IPS-20b (cell line): ENCODE data around the gene POFUT1.

ENCODE experiments used
- H3K27ac ChIP-seq: one replicate; pipeline ENCODE4 v1.5.1; 2013; ENCODE audit warnings: low read length
- H3K27me3 ChIP-seq: 2 replicates; pipeline ENCODE4 v1.6.1; 2013; ENCODE audit warnings: mild to moderate bottlenecking, low read length, inconsistent platforms; ENCODE audit not compliant: insufficient read depth
- H3K36me3 ChIP-seq: 2 replicates; pipeline ENCODE4 v1.6.1; 2013; ENCODE audit warnings: low read depth, mild to moderate bottlenecking, inconsistent platforms, low read length, moderate library complexity; ENCODE audit not compliant: insufficient read depth
- H3K4me1 ChIP-seq: 2 replicates; pipeline ENCODE4 v1.6.1; 2013; ENCODE audit warnings: mild to moderate bottlenecking, control low read depth, inconsistent platforms, low read length, moderate library complexity; ENCODE audit not compliant: insufficient read depth
- H3K4me3 ChIP-seq: 2 replicates; pipeline ENCODE4 v1.5.1; 2013; ENCODE audit warnings: mild to moderate bottlenecking, low read length, inconsistent platforms
- H3K9ac ChIP-seq: 2 replicates; pipeline ENCODE4 v1.6.1; 2013; ENCODE audit warnings: low read depth, mild to moderate bottlenecking, inconsistent platforms, low read length, moderate library complexity
- H3K9me3 ChIP-seq: 2 replicates; pipeline ENCODE4 v1.6.1; 2013; ENCODE audit warnings: mild to moderate bottlenecking, low read depth, low read length, inconsistent platforms; ENCODE audit not compliant: insufficient read depth

POFUT1 gene

GRCh38 chr20:32201296-32201976, 6.2 kb upstream of the POFUT1 start:
- Histone ChIP-seq H3K9me3 (no peaks in the 10 kb centered on the region), H3K36me3 (peaks cover 75% of the 10 kb centered on the region), H3K27ac (no peak overlapping the region), H3K9ac (no peak overlapping the region), H3K4me3 (no peak overlapping the region), H3K27me3 (no peaks in the 10 kb centered on the region), H3K4me1 (peaks cover 19% of the 10 kb centered on the region)

GRCh38 chr20:32201977-32202363, 5.7 kb upstream of the POFUT1 start:
- Histone ChIP-seq H3K36me3 (peaks cover 70% of the 10 kb centered on the region), H3K4me1 (peaks cover 21% of the 10 kb centered on the region), H3K4me3 (no peak overlapping the region), H3K27ac (no peak overlapping the region), H3K27me3 (no peaks in the 10 kb centered on the region), H3K9ac (no peak overlapping the region), H3K9me3 (no peaks in the 10 kb centered on the region)

GRCh38 chr20:32203356-32204204, 4.1 kb upstream of the POFUT1 start:
- H3K36me3 ChIP-seq: peaks cover 54% of the 10 kb centered on the region
- H3K27me3 ChIP-seq: no peaks in the 10 kb centered on the region
- H3K9me3 ChIP-seq: no peaks in the 10 kb centered on the region
- H3K27ac ChIP-seq: no peak overlapping the region
- no peak overlapping the region for H3K9ac ChIP-seq
- no peak overlapping the region for H3K4me3 ChIP-seq
- H3K4me1 ChIP-seq: peaks cover 21% of the 10 kb centered on the region

- H3K9ac ChIP-seq: peak overlapping the region; percentile 97; the same call in 1 of the 2 replicates
Measured at GRCh38 chr20:32204205-32205109, 3.2 kb upstream of the POFUT1 start.

GRCh38 chr20:32205110-32205842, 2.4 kb upstream of the POFUT1 start:
- Histone ChIP-seq H3K4me3 (peak overlapping the region; percentile 94; the same call in 1 of the 2 replicates), H3K27ac (no peak overlapping the region), H3K36me3 (peaks cover 44% of the 10 kb centered on the region), H3K9ac (peak overlapping the region; percentile 97; the same call in 1 of the 2 replicates), H3K4me1 (peaks cover 21% of the 10 kb centered on the region), H3K9me3 (no peaks in the 10 kb centered on the region), H3K27me3 (no peaks in the 10 kb centered on the region)

More at GRCh38 chr20:32204205-32205109, 3.2 kb upstream of the POFUT1 start:
- peaks cover 46% of the 10 kb centered on the region for H3K36me3 ChIP-seq
- H3K4me1 ChIP-seq: peaks cover 21% of the 10 kb centered on the region
- H3K27ac ChIP-seq: no peak overlapping the region
- H3K4me3 ChIP-seq: no peak overlapping the region
- H3K27me3 ChIP-seq: no peaks in the 10 kb centered on the region
- H3K9me3 ChIP-seq: no peaks in the 10 kb centered on the region

- H3K36me3 ChIP-seq: peaks cover 44% of the 10 kb centered on the region
Measured at GRCh38 chr20:32205843-32206759, 1.6 kb upstream of the POFUT1 start.

GRCh38 chr20:32206760-32207625, 687 bp upstream of the POFUT1 start:
- Histone ChIP-seq H3K27me3 (no peaks in the 10 kb centered on the region), H3K4me1 (peaks cover 21% of the 10 kb centered on the region), H3K36me3 (peaks cover 42% of the 10 kb centered on the region), H3K9me3 (no peaks in the 10 kb centered on the region), H3K9ac (peak overlapping the region; percentile 97), H3K4me3 (peak overlapping the region; percentile 94), H3K27ac (no peak overlapping the region)

More at GRCh38 chr20:32205843-32206759, 1.6 kb upstream of the POFUT1 start:
- H3K4me1 ChIP-seq: peaks cover 21% of the 10 kb centered on the region
- no peaks in the 10 kb centered on the region for H3K9me3 ChIP-seq
- no peaks in the 10 kb centered on the region for H3K27me3 ChIP-seq
- H3K4me3 ChIP-seq: peak overlapping the region; percentile 94
- no peak overlapping the region for H3K27ac ChIP-seq
- peak overlapping the region; percentile 97 for H3K9ac ChIP-seq

GRCh38 chr20:32208499-32209154, 947 bp downstream of the POFUT1 start:
- H3K27ac ChIP-seq: no peak overlapping the region
- H3K9ac ChIP-seq: peak overlapping the region; percentile 97
- H3K36me3 ChIP-seq: peaks cover 44% of the 10 kb centered on the region
- peak overlapping the region; percentile 94 for H3K4me3 ChIP-seq
- peaks cover 18% of the 10 kb centered on the region for H3K4me1 ChIP-seq
- no peaks in the 10 kb centered on the region for H3K27me3 ChIP-seq
- H3K9me3 ChIP-seq: no peaks in the 10 kb centered on the region

GRCh38 chr20:32209850-32210605, 2.3 kb downstream of the POFUT1 start:
- H3K9ac ChIP-seq: no peak overlapping the region

More at GRCh38 chr20:32209850-32210605, 2.3 kb downstream of the POFUT1 start:
- no peak overlapping the region for H3K27ac ChIP-seq
- H3K4me1 ChIP-seq: peaks cover 10% of the 10 kb centered on the region
- no peaks in the 10 kb centered on the region for H3K9me3 ChIP-seq
- no peak overlapping the region for H3K4me3 ChIP-seq
- H3K36me3 ChIP-seq: peaks cover 34% of the 10 kb centered on the region
- no peaks in the 10 kb centered on the region for H3K27me3 ChIP-seq
